ENCODE measurements around the gene SERINC5. TPM values are rescaled to one million over a fixed set of nuclear protein-coding genes. Genes with fewer than 3 reads are reported as not detected.

SERINC5 gene
- total and polyA plus RNA-seq, 2 donors (not counting 3 experiments of a cell fraction or from before 2014, with no cell fraction given) = 3.2 to 10.1 TPM

DNA sequence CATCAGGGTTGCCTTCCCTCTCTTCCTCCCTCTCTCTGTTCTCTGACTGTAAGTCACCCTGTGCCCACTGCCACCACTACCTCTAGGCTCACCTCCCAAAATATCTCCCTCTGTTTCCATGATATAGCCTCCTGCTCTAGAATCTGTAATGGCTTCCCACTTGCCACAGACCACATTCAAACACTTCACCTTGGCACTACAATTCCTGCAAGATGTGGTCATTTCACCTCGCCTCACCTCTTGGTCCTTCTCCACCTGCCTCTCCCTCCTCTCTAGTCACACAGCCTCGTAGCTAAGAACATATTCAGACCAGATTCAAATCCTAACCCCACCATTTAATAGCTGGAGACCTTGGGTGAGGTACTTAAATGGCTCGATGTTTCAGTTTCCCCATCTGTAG is 56.9 kb downstream of the SERINC5 start:
- Histone ChIP-seq H4K20me1 (replicated peaks; ENCODE audit: control insufficient read depth, extremely low read depth, insufficient read depth, low read length) (no peaks in the 10 kb centered on the region), H3K4me1 (ENCODE audit: control insufficient read depth, extremely low read depth, insufficient read depth, low read length) (no peaks in the 10 kb centered on the region), H3K79me2 (ENCODE audit: control insufficient read depth, insufficient read depth, low read length) (no peaks in the 10 kb centered on the region), H3K9ac (replicated peaks; ENCODE audit: extremely low read depth, insufficient read depth, low read length) (no peak overlapping the region), H3K9me3 (replicated peaks; ENCODE audit: control insufficient read depth, insufficient read depth, low read length) (no peaks in the 10 kb centered on the region), H3K4me2 (ENCODE audit: insufficient read depth, low read length) (no peak overlapping the region), H3K27me3 (ENCODE audit: control insufficient read depth in 2 of 2, insufficient read depth in 2 of 2, low read length in 2 of 2) (no peaks in the 10 kb centered on the region), H3K9me1 (replicated peaks; ENCODE audit: control insufficient read depth, extremely low read depth, insufficient read depth, low read length) (no peaks in the 10 kb centered on the region), H2AFZ (ENCODE audit: low read depth, low read length) (no peak overlapping the region), H3K4me3 (replicated peaks in 1 of 3; ENCODE audit: insufficient read depth in 1 of 3, low read depth in 1 of 3, low read length in 3 of 3) (no peak overlapping the region), H3K36me3 (ENCODE audit: control insufficient read depth in 2 of 2, extremely low read depth in 1 of 2, insufficient read depth in 2 of 2, low read length in 2 of 2) (no peaks in the 10 kb centered on the region), H3K27ac (ENCODE audit: insufficient read depth, low read depth, low read length) (no peak overlapping the region)
- BruUV-seq (replicated peaks) = no TSS peak
- FAIRE-seq (no peak), DNase-seq (ENCODE audit: low read depth, low spot score) (no peak)
- CTCF ChIA-PET = no interaction called here
- TF ChIP-seq EZH2 (IDR thresholded peaks at IDR 0.05; ENCODE audit: borderline replicate concordance, low read depth, low read length, severe bottlenecking) (no peak), JUN (IDR thresholded peaks at IDR 0.05; ENCODE audit: borderline replicate concordance, insufficient read depth, insufficient read length, low read depth) (no peak), MYC (IDR thresholded peaks at IDR 0.05; ENCODE audit: low read depth, low read length) (no peak), FOS (IDR thresholded peaks at IDR 0.05; ENCODE audit: borderline replicate concordance, insufficient read depth, low read length) (no peak), GATA2 (IDR thresholded peaks at IDR 0.05; ENCODE audit: insufficient read depth, insufficient read length, low read depth, low read length) (no peak), POLR2A (IDR thresholded peaks at IDR 0.05; ENCODE audit: low read depth, low read length) (no peak), POLR2AphosphoS5 (IDR thresholded peaks at IDR 0.05; ENCODE audit: insufficient read depth, low read depth, low read length) (no peak)
- TF ChIP-seq, protein P1, sequence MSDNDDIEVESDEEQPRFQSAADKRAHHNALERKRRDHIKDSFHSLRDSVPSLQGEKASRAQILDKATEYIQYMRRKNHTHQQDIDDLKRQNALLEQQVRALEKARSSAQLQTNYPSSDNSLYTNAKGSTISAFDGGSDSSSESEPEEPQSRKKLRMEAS (IDR thresholded peaks at IDR 0.05; ENCODE audit: insufficient read depth, insufficient read length) = no peak
- TF ChIP-seq, protein P2, sequence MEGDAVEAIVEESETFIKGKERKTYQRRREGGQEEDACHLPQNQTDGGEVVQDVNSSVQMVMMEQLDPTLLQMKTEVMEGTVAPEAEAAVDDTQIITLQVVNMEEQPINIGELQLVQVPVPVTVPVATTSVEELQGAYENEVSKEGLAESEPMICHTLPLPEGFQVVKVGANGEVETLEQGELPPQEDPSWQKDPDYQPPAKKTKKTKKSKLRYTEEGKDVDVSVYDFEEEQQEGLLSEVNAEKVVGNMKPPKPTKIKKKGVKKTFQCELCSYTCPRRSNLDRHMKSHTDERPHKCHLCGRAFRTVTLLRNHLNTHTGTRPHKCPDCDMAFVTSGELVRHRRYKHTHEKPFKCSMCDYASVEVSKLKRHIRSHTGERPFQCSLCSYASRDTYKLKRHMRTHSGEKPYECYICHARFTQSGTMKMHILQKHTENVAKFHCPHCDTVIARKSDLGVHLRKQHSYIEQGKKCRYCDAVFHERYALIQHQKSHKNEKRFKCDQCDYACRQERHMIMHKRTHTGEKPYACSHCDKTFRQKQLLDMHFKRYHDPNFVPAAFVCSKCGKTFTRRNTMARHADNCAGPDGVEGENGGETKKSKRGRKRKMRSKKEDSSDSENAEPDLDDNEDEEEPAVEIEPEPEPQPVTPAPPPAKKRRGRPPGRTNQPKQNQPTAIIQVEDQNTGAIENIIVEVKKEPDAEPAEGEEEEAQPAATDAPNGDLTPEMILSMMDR (IDR thresholded peaks at IDR 0.05; ENCODE audit: extremely low read depth in 1 of 2, insufficient read depth in 1 of 2, low read depth in 1 of 2, low read length in 2 of 2) = no peak
- POLR2A ChIA-PET = no interaction called here
- intact Hi-C loops (cut with micrococcal nuclease) = no loop called here
- dilution Hi-C loops (cut with MboI; ENCODE audit: extremely low pct_ligation_motif_present, low sequenced_read_pairs) = no loop called here

Data from endothelial cell of umbilical vein (primary cell).